Central memory CD8-positive, alpha-beta T cell (primary cell): ENCODE results near the gene ANKRD27.
"Not testable (repeated sequence)": the region's sequence is repeated elsewhere in the genome, so short reads cannot be mapped to it uniquely, and the experiment has no call there.

Source experiments
- ATAC-seq: fragments of 150-1000 bp; cut with Tn5 transposase; replicated peaks from 2 replicates; pipeline ENCODE4 v1.10.0; 2022; ENCODE audit warnings: mild to moderate bottlenecking, moderate FRiP score, moderate number of reproducible peaks; ENCODE audit not compliant: poor library complexity, severe bottlenecking; ENCODE audit errors: extremely low read depth
- DNase-seq, 2 donors: peaks; one replicate each; pipeline ENCODE4 v3.0.0; 2021; ENCODE audit warnings: low spot score in 2 of 2
- H3K27ac Mint-ChIP-seq: one replicate; pipeline ENCODE4 v1.8.0; 2022; ENCODE audit warnings: low read depth, mild to moderate bottlenecking, moderate library complexity, mixed read lengths
- H3K27me3 Mint-ChIP-seq: one replicate; pipeline ENCODE4 v1.8.0; 2022; ENCODE audit warnings: mixed read lengths
- H3K36me3 Mint-ChIP-seq: one replicate; pipeline ENCODE4 v1.8.0; 2022; ENCODE audit warnings: mild to moderate bottlenecking, moderate library complexity, mixed read lengths; ENCODE audit not compliant: insufficient read depth
- H3K4me1 Mint-ChIP-seq: one replicate; pipeline ENCODE4 v1.8.0; 2022; ENCODE audit warnings: mixed read lengths
- H3K4me3 Mint-ChIP-seq: one replicate; pipeline ENCODE4 v1.8.0; 2022; ENCODE audit warnings: mild to moderate bottlenecking, moderate library complexity, mixed read lengths
- H3K9me3 Mint-ChIP-seq: one replicate; pipeline ENCODE4 v1.8.0; 2022; ENCODE audit warnings: mixed read lengths

The ANKRD27 gene

GRCh38 chr19:32607479-32607878 is 67.5 kb downstream of the ANKRD27 start:
- no peak for DNase-seq
- H3K27me3 Mint-ChIP-seq: no peaks in the 10 kb centered on the region
- H3K4me1 Mint-ChIP-seq: no peaks in the 10 kb centered on the region
- peaks cover 40% of the 10 kb centered on the region for H3K36me3 Mint-ChIP-seq
- H3K9me3 Mint-ChIP-seq: no peaks in the 10 kb centered on the region
- no peak for ATAC-seq
- no peak overlapping the region for H3K27ac Mint-ChIP-seq
- no peak overlapping the region for H3K4me3 Mint-ChIP-seq

GRCh38 chr19:32606289-32606688 is 68.7 kb downstream of the ANKRD27 start:
- no peak overlapping the region for H3K27ac Mint-ChIP-seq
- H3K4me3 Mint-ChIP-seq: no peak overlapping the region
- ATAC-seq (no peak), DNase-seq (no peak)
- H3K4me1 Mint-ChIP-seq: no peaks in the 10 kb centered on the region
- H3K27me3 Mint-ChIP-seq: no peaks in the 10 kb centered on the region
- no peaks in the 10 kb centered on the region for H3K9me3 Mint-ChIP-seq
- peaks cover 45% of the 10 kb centered on the region for H3K36me3 Mint-ChIP-seq

DNA sequence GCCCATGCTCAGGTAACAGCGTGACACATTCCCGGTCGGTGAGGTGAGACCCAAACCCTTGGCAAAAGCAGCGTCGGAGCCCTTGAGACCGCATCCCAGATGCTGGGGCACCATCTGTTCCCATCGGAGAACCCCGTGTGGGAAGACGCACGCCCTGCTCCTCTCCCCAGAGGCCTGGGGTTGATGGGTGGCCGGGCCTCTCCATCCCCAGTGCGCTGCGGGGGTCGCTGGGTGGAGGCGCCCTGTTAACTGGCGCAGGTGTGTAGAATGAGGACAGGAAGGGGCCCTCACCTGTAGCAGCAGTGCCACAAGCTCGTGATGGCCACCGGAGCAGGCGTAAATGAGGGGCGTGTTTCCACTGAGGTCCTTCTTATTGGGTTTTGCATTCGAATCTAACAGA is 69.4 kb downstream of the ANKRD27 start:
- Mint-ChIP-seq H3K4me1 (no peaks in the 10 kb centered on the region), H3K27me3 (no peaks in the 10 kb centered on the region), H3K27ac (no peak overlapping the region), H3K36me3 (peaks cover 48% of the 10 kb centered on the region), H3K4me3 (no peak overlapping the region), H3K9me3 (no peaks in the 10 kb centered on the region)
- ATAC-seq: no peak
- no peak for DNase-seq

DNA sequence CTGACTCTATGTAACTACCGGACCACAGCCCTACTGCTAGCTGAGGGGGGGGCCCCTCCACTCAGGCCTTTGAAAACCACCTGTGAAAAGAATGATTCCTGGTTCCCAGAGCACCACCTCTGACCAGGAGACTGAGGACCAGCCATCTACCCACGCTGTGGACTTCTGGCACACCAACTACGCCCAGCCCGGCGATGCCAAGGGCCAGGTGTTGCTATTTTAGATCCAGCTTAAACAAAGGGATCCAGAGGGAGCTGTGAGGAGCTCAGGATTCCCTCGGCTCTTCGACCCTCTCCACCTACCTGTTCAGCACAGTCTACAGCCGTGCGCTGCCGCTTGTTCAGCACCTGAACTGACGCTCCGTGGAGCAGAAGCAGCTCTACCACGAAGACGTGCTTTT is 71.0 kb downstream of the ANKRD27 start:
- Mint-ChIP-seq H3K36me3 (peaks cover 50% of the 10 kb centered on the region), H3K27me3 (no peaks in the 10 kb centered on the region), H3K4me1 (peaks cover 6% of the 10 kb centered on the region), H3K4me3 (no peak overlapping the region), H3K27ac (no peak overlapping the region), H3K9me3 (no peaks in the 10 kb centered on the region)
- DNase-seq (no peak), ATAC-seq (no peak)

DNA sequence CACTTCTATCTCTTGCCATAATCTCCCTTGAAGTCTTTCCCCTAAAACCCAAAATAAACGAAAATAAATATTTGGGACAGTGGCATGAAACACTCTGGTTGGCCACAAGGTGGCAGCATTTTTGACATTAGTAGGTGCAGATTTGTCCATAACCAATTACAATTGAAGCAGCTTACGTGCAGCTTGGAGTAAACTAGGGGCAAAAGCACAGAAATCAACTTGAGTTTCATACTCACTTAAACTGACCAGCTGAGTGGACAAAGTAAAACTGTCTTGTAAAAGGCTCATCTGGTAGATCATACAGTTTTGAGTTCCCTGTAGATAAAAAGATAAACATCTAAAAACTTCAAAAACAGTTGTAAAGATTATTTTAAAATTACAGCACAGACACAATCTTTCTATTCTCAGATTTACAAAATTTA is 75.2 kb downstream of the ANKRD27 start:
- H3K27ac Mint-ChIP-seq: no peak overlapping the region
- no peaks in the 10 kb centered on the region for H3K27me3 Mint-ChIP-seq
- H3K36me3 Mint-ChIP-seq: peaks cover 48% of the 10 kb centered on the region
- peaks cover 6% of the 10 kb centered on the region for H3K4me1 Mint-ChIP-seq
- no peak overlapping the region for H3K4me3 Mint-ChIP-seq
- DNase-seq: no peak
- H3K9me3 Mint-ChIP-seq: no peaks in the 10 kb centered on the region
- ATAC-seq: no peak

- no peak overlapping the region for H3K27ac Mint-ChIP-seq
- DNase-seq: no peak
- H3K36me3 Mint-ChIP-seq: peaks cover 49% of the 10 kb centered on the region
- no peak for ATAC-seq
- no peak overlapping the region for H3K4me3 Mint-ChIP-seq
- peaks cover 6% of the 10 kb centered on the region for H3K4me1 Mint-ChIP-seq
- no peaks in the 10 kb centered on the region for H3K27me3 Mint-ChIP-seq
- H3K9me3 Mint-ChIP-seq: no peaks in the 10 kb centered on the region
Observed at GRCh38 chr19:32599258-32599657, 75.7 kb downstream of the ANKRD27 start.

GRCh38 chr19:32598022-32598421 is 77.0 kb downstream of the ANKRD27 start:
- no peak for DNase-seq
- Mint-ChIP-seq H3K27ac (no peak overlapping the region), H3K4me3 (no peak overlapping the region), H3K27me3 (no peaks in the 10 kb centered on the region), H3K9me3 (no peaks in the 10 kb centered on the region), H3K4me1 (peaks cover 6% of the 10 kb centered on the region), H3K36me3 (peaks cover 42% of the 10 kb centered on the region)
- no peak for ATAC-seq

- ATAC-seq (no peak), DNase-seq (no peak)
- Mint-ChIP-seq H3K27me3 (no peaks in the 10 kb centered on the region), H3K27ac (no peak overlapping the region), H3K4me1 (peaks cover 6% of the 10 kb centered on the region), H3K9me3 (no peaks in the 10 kb centered on the region), H3K36me3 (peaks cover 38% of the 10 kb centered on the region), H3K4me3 (no peak overlapping the region)
Observed at GRCh38 chr19:32595491-32595890, 79.5 kb downstream of the ANKRD27 start.

DNA sequence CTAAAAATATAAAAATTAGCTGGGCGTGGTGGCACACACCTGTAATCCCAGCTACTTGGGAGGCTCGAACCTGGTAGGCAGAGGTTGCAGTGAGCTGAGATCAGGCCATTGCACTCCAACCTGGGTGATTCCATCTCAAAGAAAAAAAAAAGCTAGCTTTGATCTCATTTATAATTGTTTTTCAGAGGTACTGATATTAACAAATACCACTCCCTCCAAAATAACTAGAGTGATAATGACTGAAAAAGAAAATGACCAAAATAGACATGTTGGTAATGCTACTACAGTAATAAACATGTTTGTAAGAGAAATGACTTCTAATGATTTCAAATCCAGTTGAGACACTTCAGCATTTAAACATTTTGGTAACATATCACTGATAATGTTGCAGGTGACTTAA is 81.0 kb downstream of the ANKRD27 start:
- Mint-ChIP-seq H3K4me3 (no peak overlapping the region), H3K9me3 (no peaks in the 10 kb centered on the region), H3K27me3 (no peaks in the 10 kb centered on the region), H3K4me1 (no peaks in the 10 kb centered on the region), H3K27ac (no peak overlapping the region), H3K36me3 (peaks cover 34% of the 10 kb centered on the region)
- no peak for ATAC-seq
- no peak for DNase-seq

GRCh38 chr19:32587747-32588504 is 87.1 kb downstream of the ANKRD27 start:
- H3K27me3 Mint-ChIP-seq, H3K9me3 Mint-ChIP-seq, H3K27ac Mint-ChIP-seq, DNase-seq, H3K4me3 Mint-ChIP-seq, ATAC-seq: not testable (repeated sequence)
- Mint-ChIP-seq H3K4me1 (peaks cover 11% of the 10 kb centered on the region), H3K36me3 (peaks cover 26% of the 10 kb centered on the region)

GRCh38 chr19:32581705-32582179 is 93.2 kb downstream of the ANKRD27 start:
- DNase-seq (no peak), ATAC-seq (no peak)
- Mint-ChIP-seq H3K27me3 (no peaks in the 10 kb centered on the region), H3K4me1 (peaks cover 23% of the 10 kb centered on the region), H3K27ac (no peak overlapping the region), H3K4me3 (peak overlapping the region; percentile 86), H3K36me3 (peaks cover 11% of the 10 kb centered on the region), H3K9me3 (no peaks in the 10 kb centered on the region)

GRCh38 chr19:32580901-32581704 is 93.9 kb downstream of the ANKRD27 start, which contains the start of gene PDCD5:
Gene PDCD5, plus strand, starts transcription at chr19:32581190. Its CDS starts 72 bp downstream, at chr19:32581262.
- H3K4me1 Mint-ChIP-seq: peaks cover 16% of the 10 kb centered on the region
- H3K27ac Mint-ChIP-seq: peak within 1 kb of the TSS; percentile 75
- H3K9me3 Mint-ChIP-seq: no peaks in the 10 kb centered on the region
- peak within 1 kb of the TSS; percentile 86 for H3K4me3 Mint-ChIP-seq
- ATAC-seq: peak; percentile 94
- H3K36me3 Mint-ChIP-seq: peaks cover 7% of the 10 kb centered on the region
- peaks cover under 1% of the 10 kb centered on the region for H3K27me3 Mint-ChIP-seq
- DNase-seq: peak; percentile 79 to 86
